ENCODE measurements around the gene PBXIP1. TPM values are rescaled to one million over a fixed set of nuclear protein-coding genes. Genes with fewer than 3 reads are reported as not detected.
"Not testable (repeated sequence)": the region's sequence is repeated elsewhere in the genome, so short reads cannot be mapped to it uniquely, and the experiment has no call there.

Gene PBXIP1
- total RNA-seq, 1 experiment from 2014 or later: 25.2 TPM

DNA sequence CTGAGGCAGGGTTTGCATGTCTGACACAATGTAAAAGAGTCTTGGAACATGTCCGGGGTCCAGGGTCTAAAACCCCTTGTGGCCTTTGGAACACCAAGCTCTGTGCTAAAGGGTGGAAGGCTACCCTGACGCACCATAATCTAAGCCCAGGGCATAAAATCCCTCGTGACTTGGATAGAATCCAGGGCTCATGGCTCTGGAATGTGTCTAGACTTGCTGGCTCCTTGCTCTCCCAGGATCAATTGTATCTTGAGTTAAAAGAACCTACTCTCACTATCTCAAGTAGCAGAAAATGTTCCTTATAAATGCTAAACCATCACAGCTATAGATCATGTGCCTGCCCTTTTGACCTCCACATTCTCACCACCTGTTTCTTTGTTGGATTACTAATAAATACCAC, 47.8 kb downstream of the PBXIP1 start:
- H3K36me3 ChIP-seq; H3K4me1 ChIP-seq (replicated peaks): not testable (repeated sequence)

GRCh38 chr1:154906621-154907081, 49.2 kb downstream of the PBXIP1 start:
- no peak for DNase-seq (ENCODE audit: low read depth in 1 of 2, low spot score in 2 of 2)
- H3K4me3 ChIP-seq: no peak overlapping the region

More for the DNA sequence above, 47.8 kb downstream of the PBXIP1 start:
- not testable (repeated sequence) for H3K4me3 ChIP-seq; DNase-seq (ENCODE audit: low read depth in 1 of 2, low spot score in 2 of 2); H3K27me3 ChIP-seq (replicated peaks); H3K27ac ChIP-seq; H3K9me3 ChIP-seq (replicated peaks)

DNA sequence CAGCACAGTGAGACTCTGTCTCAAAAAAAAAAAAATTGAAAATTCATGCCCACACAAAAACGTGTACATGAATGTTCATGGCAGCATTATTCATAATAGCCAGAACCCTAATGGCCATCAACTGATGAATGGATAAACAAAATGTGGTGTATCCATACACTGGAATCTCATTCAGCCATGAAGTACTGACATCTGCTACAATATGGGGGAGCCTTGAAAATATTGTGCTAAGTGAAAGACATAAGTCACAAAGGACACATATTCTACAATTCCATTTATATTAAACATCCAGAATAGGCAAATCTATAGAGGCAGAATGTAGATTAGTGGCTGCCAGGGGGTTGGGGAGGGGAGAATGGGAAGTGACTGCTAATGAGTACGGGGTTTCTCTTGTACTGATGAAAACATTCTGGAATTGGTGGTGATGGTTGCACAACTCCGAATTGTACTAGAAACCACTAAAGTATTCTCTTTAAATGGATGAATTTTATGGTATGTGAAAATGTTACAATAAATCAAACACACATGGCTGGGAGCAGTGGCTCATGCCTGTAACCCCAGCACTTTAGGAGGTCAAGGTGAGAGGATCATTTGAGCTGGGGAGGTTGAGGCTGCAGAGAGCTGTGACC, 52.8 kb downstream of the PBXIP1 start:
- no peaks in the 10 kb centered on the region for H3K9me3 ChIP-seq (replicated peaks)
- H3K27me3 ChIP-seq (replicated peaks): no peaks in the 10 kb centered on the region; the same call in 1 of the 2 replicates
- H3K27ac ChIP-seq: no peak overlapping the region
- no peak for DNase-seq (ENCODE audit: low read depth in 1 of 2, low spot score in 2 of 2)
- H3K4me3 ChIP-seq: no peak overlapping the region
- no peaks in the 10 kb centered on the region for H3K4me1 ChIP-seq (replicated peaks)
- H3K36me3 ChIP-seq: no peaks in the 10 kb centered on the region

More at GRCh38 chr1:154906621-154907081, 49.2 kb downstream of the PBXIP1 start:
- Histone ChIP-seq H3K4me1 (replicated peaks) (no peaks in the 10 kb centered on the region), H3K9me3 (replicated peaks) (no peaks in the 10 kb centered on the region), H3K36me3 (no peaks in the 10 kb centered on the region), H3K27me3 (replicated peaks) (no peaks in the 10 kb centered on the region), H3K27ac (no peak overlapping the region)

DNA sequence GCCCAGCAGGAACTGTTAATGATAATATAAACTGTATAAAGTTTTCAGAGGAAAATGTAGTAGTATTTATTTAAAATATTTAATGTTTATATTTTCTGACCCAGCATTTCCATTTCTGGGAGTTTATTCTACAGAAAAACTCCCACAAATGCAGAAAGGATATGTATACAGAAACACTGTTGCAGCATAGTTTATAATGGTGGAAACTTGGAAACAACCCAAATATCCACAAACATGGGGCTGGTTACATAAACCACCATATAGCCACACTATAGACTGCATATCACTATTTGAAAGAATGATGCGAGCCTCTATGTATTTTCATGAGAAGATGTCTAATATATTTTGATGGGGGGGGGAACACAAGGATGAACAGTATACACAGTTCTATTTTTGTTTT, 54.3 kb downstream of the PBXIP1 start:
- no peak overlapping the region for H3K4me3 ChIP-seq
- H3K9me3 ChIP-seq (replicated peaks): no peaks in the 10 kb centered on the region
- H3K36me3 ChIP-seq: no peaks in the 10 kb centered on the region
- H3K27ac ChIP-seq: no peak overlapping the region
- DNase-seq (ENCODE audit: low read depth in 1 of 2, low spot score in 2 of 2): no peak
- no peaks in the 10 kb centered on the region for H3K4me1 ChIP-seq (replicated peaks)
- no peaks in the 10 kb centered on the region; the same call in 1 of the 2 replicates for H3K27me3 ChIP-seq (replicated peaks)

DNA sequence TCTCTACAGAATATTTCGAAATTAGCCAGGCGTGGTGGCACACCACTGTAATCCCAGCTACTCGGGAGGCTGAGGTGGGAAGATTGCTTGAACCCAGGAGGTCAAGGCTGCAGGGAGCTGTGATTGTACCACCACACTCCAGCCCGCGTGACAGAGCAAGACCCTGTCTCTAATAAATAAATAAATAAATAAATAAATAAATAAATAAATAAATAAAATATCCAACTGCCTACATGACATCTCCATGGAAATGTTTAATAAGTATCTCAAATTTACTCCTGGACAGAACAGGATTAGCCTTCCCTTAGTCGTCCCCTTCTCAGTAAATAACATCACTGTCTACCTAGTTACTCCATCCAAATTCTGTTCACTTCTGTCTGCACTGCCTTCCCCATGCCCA, 56.9 kb downstream of the PBXIP1 start:
- Histone ChIP-seq H3K4me3 (no peak overlapping the region), H3K27ac (no peak overlapping the region), H3K27me3 (replicated peaks) (peaks cover 18% of the 10 kb centered on the region), H3K36me3 (no peaks in the 10 kb centered on the region), H3K9me3 (replicated peaks) (no peaks in the 10 kb centered on the region), H3K4me1 (replicated peaks) (no peaks in the 10 kb centered on the region)
- no peak for DNase-seq (ENCODE audit: low read depth in 1 of 2, low spot score in 2 of 2)

- H3K36me3 ChIP-seq: no peaks in the 10 kb centered on the region
- H3K4me1 ChIP-seq (replicated peaks): no peaks in the 10 kb centered on the region
- no peak overlapping the region for H3K27ac ChIP-seq
- peaks cover 26% of the 10 kb centered on the region for H3K27me3 ChIP-seq (replicated peaks)
- H3K4me3 ChIP-seq: no peak overlapping the region
- H3K9me3 ChIP-seq (replicated peaks): no peaks in the 10 kb centered on the region
- DNase-seq (ENCODE audit: low read depth in 1 of 2, low spot score in 2 of 2): no peak
Measured at GRCh38 chr1:154896771-154897286, 59.1 kb downstream of the PBXIP1 start.

GRCh38 chr1:154895798-154896197, 60.1 kb downstream of the PBXIP1 start:
- H3K36me3 ChIP-seq: no peaks in the 10 kb centered on the region
- H3K4me1 ChIP-seq (replicated peaks): no peaks in the 10 kb centered on the region
- no peak for DNase-seq (ENCODE audit: low read depth in 1 of 2, low spot score in 2 of 2)
- H3K9me3 ChIP-seq (replicated peaks): no peaks in the 10 kb centered on the region
- H3K27me3 ChIP-seq (replicated peaks): peaks cover 30% of the 10 kb centered on the region
- H3K27ac ChIP-seq: no peak overlapping the region
- H3K4me3 ChIP-seq: no peak overlapping the region

Other genes with a start within 250 kb of the PBXIP1 start
- not detected in 2 replicates for gene KCNN3, start 85.8 kb downstream of the PBXIP1 start, total RNA-seq (2014; rRNA removed; shearing (Covaris generic))
- 0.41 and 4.7 TPM in 2 replicates for gene PMVK, start 19.4 kb downstream of the PBXIP1 start, total RNA-seq (2014; rRNA removed; shearing (Covaris generic))
- gene PYGO2, start 5.7 kb upstream of the PBXIP1 start, total RNA-seq (2014; rRNA removed; shearing (Covaris generic)): 18.0 and 20.0 TPM in 2 replicates
- 101 and 155 TPM in 2 replicates for gene SHC1, start 14.6 kb upstream of the PBXIP1 start, total RNA-seq (2014; rRNA removed; shearing (Covaris generic))
- 290 and 338 TPM in 2 replicates for gene CKS1B, start 18.6 kb upstream of the PBXIP1 start, total RNA-seq (2014; rRNA removed; shearing (Covaris generic))
- 15.4 and 23.7 TPM in 2 replicates for gene FLAD1, start 27.2 kb upstream of the PBXIP1 start, total RNA-seq (2014; rRNA removed; shearing (Covaris generic))
- gene LENEP, start 37.5 kb upstream of the PBXIP1 start, total RNA-seq (2014; rRNA removed; shearing (Covaris generic)): not detected in 2 replicates
- gene ZBTB7B, start 46.7 kb upstream of the PBXIP1 start, total RNA-seq (2014; rRNA removed; shearing (Covaris generic)): 15.3 and 24.5 TPM in 2 replicates
- not detected in 2 replicates for gene DCST2, start 77.7 kb upstream of the PBXIP1 start, total RNA-seq (2014; rRNA removed; shearing (Covaris generic))
- gene DCST1, start 77.7 kb upstream of the PBXIP1 start, total RNA-seq (2014; rRNA removed; shearing (Covaris generic)): not detected in 2 replicates
- 27.0 and 32.0 TPM in 2 replicates for gene ADAM15, start 95.2 kb upstream of the PBXIP1 start, total RNA-seq (2014; rRNA removed; shearing (Covaris generic))
- 4.7 and 4.8 TPM in 2 replicates for gene EFNA4, start 107.6 kb upstream of the PBXIP1 start, total RNA-seq (2014; rRNA removed; shearing (Covaris generic))
- gene EFNA3, start 122.7 kb upstream of the PBXIP1 start, total RNA-seq (2014; rRNA removed; shearing (Covaris generic)): 0.21 and 0.85 TPM in 2 replicates
- 0.89 and 0.91 TPM in 2 replicates for gene EFNA1, start 171.8 kb upstream of the PBXIP1 start, total RNA-seq (2014; rRNA removed; shearing (Covaris generic))
- gene SLC50A1, start 179.8 kb upstream of the PBXIP1 start, total RNA-seq (2014; rRNA removed; shearing (Covaris generic)): 9.9 and 23.4 TPM in 2 replicates
- 40.7 and 76.6 TPM in 2 replicates for gene DPM3, start 184.4 kb upstream of the PBXIP1 start, total RNA-seq (2014; rRNA removed; shearing (Covaris generic))
- 61.7 and 94.8 TPM in 2 replicates for gene KRTCAP2, start 217.2 kb upstream of the PBXIP1 start, total RNA-seq (2014; rRNA removed; shearing (Covaris generic))
- gene TRIM46, start 217.8 kb upstream of the PBXIP1 start, total RNA-seq (2014; rRNA removed; shearing (Covaris generic)): 0.21 and 1.1 TPM in 2 replicates